Fibroblast of the aortic adventitia (primary cell): ENCODE results near the gene TUT7. TPM values are rescaled to one million over a fixed set of nuclear protein-coding genes. Genes with fewer than 3 reads are reported as not detected.

Experiments used
- DNase-seq: peaks from one replicate; pipeline ENCODE4 v3.0.0-alpha.2; 2010; ENCODE audit warnings: low read depth
- H3K4me3 ChIP-seq: 2 replicates; pipeline ENCODE4 v1.5.1; 2011; ENCODE audit warnings: low read depth, mild to moderate bottlenecking, control low read depth, low read length, moderate library complexity
- CTCF ChIP-seq: IDR thresholded peaks from 2 replicates; pipeline ENCODE4 v1.5.1; 2011; ENCODE audit warnings: mild to moderate bottlenecking, low read length, control low read depth, inconsistent platforms; ENCODE audit not compliant: insufficient read depth
- total RNA-seq: library from RNA; depleted of rRNA; stranded (reverse); fragments of >200 nt; gene quantifications from 2 replicates; pipeline ENCODE4 v1.2.3, GENCODE V29; 2012; ENCODE audit warnings: low replicate concordance

Gene TUT7
- total RNA-seq, 1 donor = 44.2 TPM

GRCh38 chr9:86336058-86336457 lies 18.2 kb downstream of the TUT7 start:
- no peak overlapping the region for H3K4me3 ChIP-seq
- no peak for TF ChIP-seq CTCF
- DNase-seq = no peak

GRCh38 chr9:86333651-86334050 lies 20.6 kb downstream of the TUT7 start:
- no peak overlapping the region for H3K4me3 ChIP-seq
- no peak for TF ChIP-seq CTCF
- DNase-seq = no peak

GRCh38 chr9:86330186-86330585 lies 24.0 kb downstream of the TUT7 start:
- DNase-seq = no peak
- no peak for TF ChIP-seq CTCF
- no peak overlapping the region for H3K4me3 ChIP-seq

- no peak overlapping the region for H3K4me3 ChIP-seq
- DNase-seq = peak; percentile 16
- no peak for TF ChIP-seq CTCF
Measured at GRCh38 chr9:86329649-86330048, 24.6 kb downstream of the TUT7 start.

- H3K4me3 ChIP-seq = no peak overlapping the region
- no peak for TF ChIP-seq CTCF
Measured at GRCh38 chr9:86328156-86328555, 26.1 kb downstream of the TUT7 start.

GRCh38 chr9:86326536-86326935 lies 27.7 kb downstream of the TUT7 start:
- no peak overlapping the region for H3K4me3 ChIP-seq
- no peak for DNase-seq
- TF ChIP-seq CTCF = no peak

More at GRCh38 chr9:86328156-86328555, 26.1 kb downstream of the TUT7 start:
- DNase-seq = no peak

- no peak for TF ChIP-seq CTCF
- peak; percentile 17 for DNase-seq
- H3K4me3 ChIP-seq = no peak overlapping the region
Measured at GRCh38 chr9:86324901-86325300, 29.3 kb downstream of the TUT7 start.
